HEK293 (cell line): Measurements from ENCODE around the gene ATP8B1.

Experiments
- CTCF ChIP-seq: fragments of 450-650 bp; formaldehyde crosslinking; IDR thresholded peaks from 2 replicates; pipeline ENCODE4 v1.5.1; 2016; ENCODE audit warnings: missing biosample characterization, missing genetic modification characterization
- HOXA7 ChIP-seq: sonication (generic); formaldehyde crosslinking; IDR thresholded peaks from 2 replicates; pipeline ENCODE4 v1.8.1; 2022; ENCODE audit warnings: missing genetic modification reagents, borderline replicate concordance
- KLF1 ChIP-seq: fragments of 450-650 bp; formaldehyde crosslinking; IDR thresholded peaks from 2 replicates; pipeline ENCODE4 v1.5.1; 2016; ENCODE audit warnings: missing biosample characterization, missing genetic modification characterization
- PRDM4 ChIP-seq: fragments of 450-650 bp; formaldehyde crosslinking; IDR thresholded peaks from 2 replicates; pipeline ENCODE4 v1.5.1; 2017; ENCODE audit warnings: missing biosample characterization, missing genetic modification characterization
- REST ChIP-seq: fragments of 450-650 bp; formaldehyde crosslinking; IDR thresholded peaks from 2 replicates; pipeline ENCODE4 v1.5.1; 2016; ENCODE audit warnings: missing biosample characterization, missing genetic modification characterization
- ZNF18 ChIP-seq: fragments of 450-650 bp; formaldehyde crosslinking; IDR thresholded peaks from 2 replicates; pipeline ENCODE4 v1.5.1; 2016; ENCODE audit warnings: missing biosample characterization, missing genetic modification characterization
- ZNF26 ChIP-seq: fragments of 450-650 bp; formaldehyde crosslinking; IDR thresholded peaks from 2 replicates; pipeline ENCODE4 v1.5.1; 2016; ENCODE audit warnings: missing biosample characterization, missing genetic modification characterization
- ZNF324 ChIP-seq: fragments of 450-650 bp; formaldehyde crosslinking; IDR thresholded peaks from 2 replicates; pipeline ENCODE4 v1.5.1; 2016; ENCODE audit warnings: missing biosample characterization, missing genetic modification characterization
- ZNF449 ChIP-seq: fragments of 450-650 bp; formaldehyde crosslinking; IDR thresholded peaks from 2 replicates; pipeline ENCODE4 v1.5.1; 2017; ENCODE audit warnings: missing biosample characterization, mild to moderate bottlenecking, missing genetic modification characterization, moderate library complexity

GRCh38 chr18:57807336-57808117, 4.4 kb upstream of the ATP8B1 start:
- no peak for TF ChIP-seq HOXA7 (CRISPR knock-in tag)
- TF ChIP-seq ZNF449 (tag by site-specific recombination) = no peak
- no peak for TF ChIP-seq ZNF18 (tag by site-specific recombination)
- TF ChIP-seq CTCF (tag by site-specific recombination) = no peak
- no peak for TF ChIP-seq REST (tag by site-specific recombination)
- TF ChIP-seq KLF1 = no peak
- TF ChIP-seq ZNF26 (tag by site-specific recombination) = no peak
- no peak for TF ChIP-seq ZNF324 (tag by site-specific recombination)
- no peak for TF ChIP-seq PRDM4 (tag by site-specific recombination)
